GM12872 (cell line): ENCODE results near the gene USP24.

Experiments used
- TF ChIP-seq, protein P1 (sequence below): IDR thresholded peaks from 3 replicates; pipeline ENCODE4 v1.5.1; 2011; ENCODE audit warnings: low read depth, mild to moderate bottlenecking, low read length, moderate library complexity; ENCODE audit not compliant: insufficient read depth

The USP24 gene

GRCh38 chr1:55167224-55167871 is 47.8 kb downstream of the USP24 start:
- TF ChIP-seq, protein P1, sequence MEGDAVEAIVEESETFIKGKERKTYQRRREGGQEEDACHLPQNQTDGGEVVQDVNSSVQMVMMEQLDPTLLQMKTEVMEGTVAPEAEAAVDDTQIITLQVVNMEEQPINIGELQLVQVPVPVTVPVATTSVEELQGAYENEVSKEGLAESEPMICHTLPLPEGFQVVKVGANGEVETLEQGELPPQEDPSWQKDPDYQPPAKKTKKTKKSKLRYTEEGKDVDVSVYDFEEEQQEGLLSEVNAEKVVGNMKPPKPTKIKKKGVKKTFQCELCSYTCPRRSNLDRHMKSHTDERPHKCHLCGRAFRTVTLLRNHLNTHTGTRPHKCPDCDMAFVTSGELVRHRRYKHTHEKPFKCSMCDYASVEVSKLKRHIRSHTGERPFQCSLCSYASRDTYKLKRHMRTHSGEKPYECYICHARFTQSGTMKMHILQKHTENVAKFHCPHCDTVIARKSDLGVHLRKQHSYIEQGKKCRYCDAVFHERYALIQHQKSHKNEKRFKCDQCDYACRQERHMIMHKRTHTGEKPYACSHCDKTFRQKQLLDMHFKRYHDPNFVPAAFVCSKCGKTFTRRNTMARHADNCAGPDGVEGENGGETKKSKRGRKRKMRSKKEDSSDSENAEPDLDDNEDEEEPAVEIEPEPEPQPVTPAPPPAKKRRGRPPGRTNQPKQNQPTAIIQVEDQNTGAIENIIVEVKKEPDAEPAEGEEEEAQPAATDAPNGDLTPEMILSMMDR: no peak

DNA sequence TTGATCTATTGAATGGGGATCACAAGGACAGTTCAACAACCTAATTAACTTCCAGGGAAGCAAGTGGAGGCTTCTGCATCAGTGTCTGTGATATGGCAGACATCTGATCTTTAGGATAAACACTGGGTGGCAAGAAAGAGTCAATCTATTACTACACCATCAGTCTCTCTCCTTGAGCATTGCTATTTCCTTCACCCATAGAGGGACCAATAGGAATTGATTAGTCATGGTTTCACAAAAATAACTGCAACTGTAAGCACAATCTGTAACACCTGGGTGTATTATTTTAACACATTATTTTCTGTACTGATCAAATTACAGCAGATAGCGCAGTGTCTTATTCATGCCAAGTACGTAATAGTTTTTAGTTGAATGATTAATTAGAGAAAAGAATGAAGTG is 50.3 kb downstream of the USP24 start:
- TF ChIP-seq, protein P1: no peak

- TF ChIP-seq, protein P1: no peak
Measured at GRCh38 chr1:55159571-55159970, 55.6 kb downstream of the USP24 start.

DNA sequence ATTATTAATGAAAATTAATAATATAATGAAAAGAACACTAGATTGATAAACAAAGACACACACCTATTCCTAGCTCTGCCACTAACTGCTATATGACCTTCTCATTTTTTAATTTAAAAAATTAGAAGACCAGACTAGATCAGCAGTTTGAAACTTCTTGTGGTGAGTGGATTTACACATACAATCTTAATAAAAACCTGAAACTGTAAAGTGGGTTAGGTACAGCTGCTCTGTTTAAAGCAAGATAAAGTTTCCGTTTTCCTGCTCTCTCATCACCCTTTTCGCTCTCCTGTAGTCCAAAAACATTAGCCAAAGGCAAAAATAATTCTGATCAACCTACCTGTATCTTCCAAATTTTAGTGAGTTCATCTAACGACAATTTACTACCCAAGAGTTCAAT is 58.6 kb downstream of the USP24 start:
- TF ChIP-seq, protein P1: no peak

GRCh38 chr1:55156093-55156492 is 59.1 kb downstream of the USP24 start:
- TF ChIP-seq, protein P1: no peak

DNA sequence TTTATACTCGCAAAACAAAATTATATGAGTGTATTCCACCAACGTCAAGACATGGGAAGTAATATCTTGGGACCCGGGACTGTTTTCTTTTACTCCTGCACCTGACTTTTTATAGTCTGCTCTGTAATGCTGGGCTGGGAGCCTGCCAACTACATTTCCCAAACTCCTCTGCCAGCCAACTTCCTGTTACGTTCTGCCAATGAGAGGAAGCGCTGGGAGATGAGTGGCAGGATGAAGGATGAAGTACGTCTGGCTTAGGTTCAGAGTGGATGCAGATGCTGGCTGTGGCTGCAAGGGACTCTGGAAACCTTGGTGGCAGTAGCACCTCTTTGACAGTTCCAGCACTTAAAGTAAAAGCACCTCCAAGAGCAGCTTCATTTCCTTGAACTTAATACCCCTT is 59.6 kb downstream of the USP24 start:
- TF ChIP-seq, protein P1: no peak

DNA sequence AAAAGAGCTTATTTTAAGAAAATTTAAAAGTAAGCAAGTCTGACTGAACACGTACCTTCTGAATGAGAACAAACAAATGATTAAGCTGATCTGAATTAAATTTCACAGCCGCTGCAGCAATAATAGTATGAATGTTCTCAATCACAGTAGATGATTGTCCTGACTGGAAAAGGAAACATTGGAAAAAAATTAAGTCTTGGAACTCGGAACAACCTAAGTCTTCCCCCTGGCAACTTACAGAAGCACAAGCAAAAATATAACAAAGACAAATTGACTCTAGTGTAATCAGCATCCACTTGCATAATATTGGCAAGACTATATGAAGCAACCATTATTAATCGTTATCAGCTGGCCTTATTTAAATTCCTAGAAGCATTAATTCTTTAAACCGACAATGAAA is 60.5 kb downstream of the USP24 start:
- TF ChIP-seq, protein P1: no peak
